ENCODE results near the gene LAMB3.

DNA sequence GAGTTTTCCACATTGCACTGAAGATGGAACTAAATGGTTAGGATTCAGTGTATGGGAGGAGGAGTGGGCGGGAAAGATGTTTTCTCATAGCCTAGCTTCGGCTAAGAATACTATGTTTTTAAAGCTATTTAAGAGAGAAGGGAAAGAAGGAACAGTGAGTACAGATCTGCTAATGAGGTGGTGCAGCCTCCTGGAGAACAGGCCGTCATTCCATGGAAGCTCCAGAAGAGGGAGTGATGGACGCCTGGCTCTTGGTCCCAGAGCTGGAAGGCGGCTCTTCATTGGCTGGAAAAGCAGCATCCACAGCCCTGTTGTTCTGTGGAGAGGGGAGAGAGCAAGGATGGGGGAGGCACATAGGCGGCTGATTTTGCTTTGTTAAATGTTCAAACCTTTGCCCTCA lies 61.8 kb downstream of the LAMB3 start:
- TF ChIP-seq POLR2AphosphoS5 (IDR thresholded peaks at IDR 0.05) (no peak), EP300 (IDR thresholded peaks at IDR 0.05) (no peak), POLR2A (IDR thresholded peaks at IDR 0.05; ENCODE audit: low read depth) (no peak)
- TF ChIP-seq, protein P1, sequence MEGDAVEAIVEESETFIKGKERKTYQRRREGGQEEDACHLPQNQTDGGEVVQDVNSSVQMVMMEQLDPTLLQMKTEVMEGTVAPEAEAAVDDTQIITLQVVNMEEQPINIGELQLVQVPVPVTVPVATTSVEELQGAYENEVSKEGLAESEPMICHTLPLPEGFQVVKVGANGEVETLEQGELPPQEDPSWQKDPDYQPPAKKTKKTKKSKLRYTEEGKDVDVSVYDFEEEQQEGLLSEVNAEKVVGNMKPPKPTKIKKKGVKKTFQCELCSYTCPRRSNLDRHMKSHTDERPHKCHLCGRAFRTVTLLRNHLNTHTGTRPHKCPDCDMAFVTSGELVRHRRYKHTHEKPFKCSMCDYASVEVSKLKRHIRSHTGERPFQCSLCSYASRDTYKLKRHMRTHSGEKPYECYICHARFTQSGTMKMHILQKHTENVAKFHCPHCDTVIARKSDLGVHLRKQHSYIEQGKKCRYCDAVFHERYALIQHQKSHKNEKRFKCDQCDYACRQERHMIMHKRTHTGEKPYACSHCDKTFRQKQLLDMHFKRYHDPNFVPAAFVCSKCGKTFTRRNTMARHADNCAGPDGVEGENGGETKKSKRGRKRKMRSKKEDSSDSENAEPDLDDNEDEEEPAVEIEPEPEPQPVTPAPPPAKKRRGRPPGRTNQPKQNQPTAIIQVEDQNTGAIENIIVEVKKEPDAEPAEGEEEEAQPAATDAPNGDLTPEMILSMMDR (IDR thresholded peaks at IDR 0.05) = peak in 1 of 3 experiments; percentile 36
